Measurements from ENCODE around the gene ATP8B1.

Gene ATP8B1

GRCh38 chr18:57816208-57816954 lies 13.3 kb upstream of the ATP8B1 start:
- DNase-seq = no peak

GRCh38 chr18:57814555-57814954 lies 11.4 kb upstream of the ATP8B1 start:
- no peak for DNase-seq

- no peak for DNase-seq
Observed at GRCh38 chr18:57813245-57813644, 10.1 kb upstream of the ATP8B1 start.

- no peak for DNase-seq
Observed at GRCh38 chr18:57812126-57812477, 9.0 kb upstream of the ATP8B1 start.

GRCh38 chr18:57811477-57812125 lies 8.5 kb upstream of the ATP8B1 start:
- DNase-seq = no peak

- no peak for DNase-seq
Observed at GRCh38 chr18:57809190-57809589, 6.1 kb upstream of the ATP8B1 start.

GRCh38 chr18:57807336-57808117 lies 4.4 kb upstream of the ATP8B1 start:
- no peak for DNase-seq

- no peak for DNase-seq
Observed at GRCh38 chr18:57806978-57807285, 3.8 kb upstream of the ATP8B1 start.

- no peak for DNase-seq
Observed at GRCh38 chr18:57806201-57806977, 3.3 kb upstream of the ATP8B1 start.

- DNase-seq = peak; percentile 27
Observed at GRCh38 chr18:57805117-57805516, 2.0 kb upstream of the ATP8B1 start.

GRCh38 chr18:57804557-57804956 lies 1.4 kb upstream of the ATP8B1 start:
- DNase-seq = no peak

GRCh38 chr18:57802213-57803102 lies 657 bp downstream of the ATP8B1 start:
- no peak for DNase-seq

- no peak for DNase-seq
Observed at GRCh38 chr18:57801761-57802212, 1.3 kb downstream of the ATP8B1 start.

GRCh38 chr18:57801325-57801724 lies 1.8 kb downstream of the ATP8B1 start:
- no peak for DNase-seq

- no peak for DNase-seq
Observed at GRCh38 chr18:57798713-57799373, 4.3 kb downstream of the ATP8B1 start.

GRCh38 chr18:57797209-57797651 lies 5.9 kb downstream of the ATP8B1 start:
- peak; percentile 47 for DNase-seq

- no peak for DNase-seq
Observed at GRCh38 chr18:57794951-57795728, 8.0 kb downstream of the ATP8B1 start.

- DNase-seq = no peak
Observed at GRCh38 chr18:57793302-57793986, 9.7 kb downstream of the ATP8B1 start.

- no peak for DNase-seq
Observed at GRCh38 chr18:57792631-57793301, 10.3 kb downstream of the ATP8B1 start.

All from DMS79 (cell line).